Fibroblast of mammary gland (primary cell): ENCODE data around the gene SIGLEC1.

Experiments used
- DNase-seq: peaks from one replicate; pipeline ENCODE4 v3.0.0-alpha.2; 2010; ENCODE audit warnings: low read depth
- H3K4me3 ChIP-seq: 2 replicates; pipeline ENCODE4 v1.5.1; 2011; ENCODE audit warnings: low read depth, mild to moderate bottlenecking, low read length, moderate library complexity; ENCODE audit not compliant: control insufficient read depth
- TF ChIP-seq, protein P1 (sequence below): conservative IDR thresholded peaks from 2 replicates; pipeline ENCODE4 v1.5.1; 2011; ENCODE audit warnings: low read depth, low read length, inconsistent platforms; ENCODE audit not compliant: control insufficient read depth, insufficient read depth

Gene SIGLEC1

GRCh38 chr20:3704087-3704486, 8.3 kb downstream of the SIGLEC1 start:
- H3K4me3 ChIP-seq = no peak overlapping the region
- TF ChIP-seq, protein P1, sequence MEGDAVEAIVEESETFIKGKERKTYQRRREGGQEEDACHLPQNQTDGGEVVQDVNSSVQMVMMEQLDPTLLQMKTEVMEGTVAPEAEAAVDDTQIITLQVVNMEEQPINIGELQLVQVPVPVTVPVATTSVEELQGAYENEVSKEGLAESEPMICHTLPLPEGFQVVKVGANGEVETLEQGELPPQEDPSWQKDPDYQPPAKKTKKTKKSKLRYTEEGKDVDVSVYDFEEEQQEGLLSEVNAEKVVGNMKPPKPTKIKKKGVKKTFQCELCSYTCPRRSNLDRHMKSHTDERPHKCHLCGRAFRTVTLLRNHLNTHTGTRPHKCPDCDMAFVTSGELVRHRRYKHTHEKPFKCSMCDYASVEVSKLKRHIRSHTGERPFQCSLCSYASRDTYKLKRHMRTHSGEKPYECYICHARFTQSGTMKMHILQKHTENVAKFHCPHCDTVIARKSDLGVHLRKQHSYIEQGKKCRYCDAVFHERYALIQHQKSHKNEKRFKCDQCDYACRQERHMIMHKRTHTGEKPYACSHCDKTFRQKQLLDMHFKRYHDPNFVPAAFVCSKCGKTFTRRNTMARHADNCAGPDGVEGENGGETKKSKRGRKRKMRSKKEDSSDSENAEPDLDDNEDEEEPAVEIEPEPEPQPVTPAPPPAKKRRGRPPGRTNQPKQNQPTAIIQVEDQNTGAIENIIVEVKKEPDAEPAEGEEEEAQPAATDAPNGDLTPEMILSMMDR = no peak
- no peak for DNase-seq

GRCh38 chr20:3702611-3703391, 9.6 kb downstream of the SIGLEC1 start:
- TF ChIP-seq, protein P1 = no peak
- no peak overlapping the region for H3K4me3 ChIP-seq
- no peak for DNase-seq

- H3K4me3 ChIP-seq = no peak overlapping the region
- DNase-seq = no peak
- TF ChIP-seq, protein P1 = no peak
Measured at GRCh38 chr20:3701061-3701998, 11.1 kb downstream of the SIGLEC1 start.

DNA sequence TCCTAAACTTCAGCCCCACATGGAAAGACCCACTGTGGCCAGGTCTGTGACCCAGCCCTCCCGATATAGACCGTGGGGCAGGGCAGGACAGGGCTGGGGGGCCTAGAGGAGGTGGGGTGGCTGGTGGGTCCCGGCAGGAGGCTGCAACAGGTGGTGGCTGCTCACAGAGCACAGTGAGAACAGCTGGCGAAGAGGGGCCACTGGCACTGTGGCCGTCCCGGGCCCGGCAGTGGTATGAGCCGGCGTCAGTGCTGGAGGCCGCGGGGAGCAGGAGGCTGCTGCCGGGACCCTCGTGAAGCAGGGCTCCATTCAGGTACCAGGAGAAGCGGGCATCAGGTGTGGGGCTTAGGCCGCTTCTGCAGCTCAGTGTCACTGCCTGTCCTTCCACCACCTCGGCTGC, 13.4 kb downstream of the SIGLEC1 start:
- no peak for DNase-seq
- TF ChIP-seq, protein P1 = no peak
- H3K4me3 ChIP-seq = no peak overlapping the region

DNA sequence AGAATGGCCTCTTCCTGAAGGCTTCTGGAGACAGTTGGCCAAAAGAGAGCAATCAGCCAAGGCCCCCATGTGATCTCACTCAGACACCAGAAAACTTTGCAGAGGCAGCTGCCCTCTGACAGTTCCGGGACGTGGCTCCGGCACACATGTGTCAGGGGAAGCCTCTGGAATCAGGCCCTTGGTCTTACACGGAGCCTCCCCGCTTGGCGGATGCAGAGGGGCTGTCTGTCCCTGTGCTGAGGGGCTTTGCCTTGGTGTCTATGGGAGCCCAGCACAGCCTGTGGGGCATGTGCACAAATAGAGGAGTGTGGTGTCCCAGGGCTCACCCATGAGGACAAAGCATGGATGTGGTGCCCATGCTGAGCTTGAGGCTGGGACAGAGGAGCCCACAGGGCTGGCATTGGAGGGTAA, 13.8 kb downstream of the SIGLEC1 start:
- TF ChIP-seq, protein P1 = no peak
- no peak for DNase-seq

DNA sequence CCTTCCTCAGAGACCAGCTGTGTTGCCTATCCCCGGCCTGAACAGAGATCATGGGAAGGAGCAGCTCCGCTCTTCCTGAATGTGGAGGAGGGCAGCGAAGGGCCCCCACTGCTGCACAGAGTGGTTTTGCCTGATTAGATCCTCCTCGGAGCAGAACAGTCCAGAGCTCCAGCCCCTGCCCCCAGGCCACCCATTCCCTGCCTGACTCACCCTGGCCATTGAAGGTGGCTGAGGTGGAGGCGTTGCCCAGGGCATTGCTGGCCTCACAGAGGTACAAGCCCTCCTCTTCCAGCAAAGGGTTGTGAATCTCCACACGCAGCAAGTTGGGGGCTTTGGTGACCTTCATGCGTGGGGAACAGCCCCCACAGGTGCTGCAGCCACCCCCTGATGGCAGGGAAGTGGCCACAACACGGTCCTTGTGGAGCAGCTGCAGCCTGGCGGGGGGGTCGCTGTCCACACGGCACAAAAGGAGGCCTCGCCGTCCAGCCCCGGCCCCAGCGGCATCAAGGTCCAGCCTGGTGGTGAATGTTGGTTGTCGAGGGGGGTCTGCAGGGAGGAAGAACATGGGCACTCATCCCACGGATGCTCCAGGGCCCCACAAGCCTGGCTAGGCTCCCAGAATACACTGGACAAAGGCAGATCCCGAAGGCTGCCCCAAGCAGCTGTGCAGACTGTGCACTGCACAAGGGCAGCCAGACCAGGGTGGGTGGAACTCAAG, 14.7 kb downstream of the SIGLEC1 start:
- DNase-seq = no peak
- TF ChIP-seq, protein P1 = no peak
- no peak overlapping the region for H3K4me3 ChIP-seq

More for the DNA sequence above, 13.8 kb downstream of the SIGLEC1 start:
- no peak overlapping the region for H3K4me3 ChIP-seq
